Right lobe of liver (tissue), 4 donors: ENCODE measurements around the gene KRTAP9-2.

Experiments used
- POLR2A ChIP-seq: fragments of 450-650 bp; IDR thresholded peaks from one replicate; pipeline ENCODE4 v1.6.1; 2017; ENCODE audit warnings: antibody characterized with exemption, mild to moderate bottlenecking
- TF ChIP-seq, protein P1 (sequence below), 4 donors: fragments of 200-600 bp in 3 of 4; fragments of 450-650 bp in 1 of 4; IDR thresholded peaks; one replicate each; pipeline versions ENCODE4 v1.5.1 to v1.8.0; 2016 to 2022; ENCODE audit warnings: antibody characterized with exemption in 4 of 4, mild to moderate bottlenecking in 2 of 4
- donor health status: DM: no; HTN: no; CAD: no.
- donor health status: DM: no; HTN: no; CAD: no.
- donor health status: DM: no; HTN: yes; CAD: no.

DNA sequence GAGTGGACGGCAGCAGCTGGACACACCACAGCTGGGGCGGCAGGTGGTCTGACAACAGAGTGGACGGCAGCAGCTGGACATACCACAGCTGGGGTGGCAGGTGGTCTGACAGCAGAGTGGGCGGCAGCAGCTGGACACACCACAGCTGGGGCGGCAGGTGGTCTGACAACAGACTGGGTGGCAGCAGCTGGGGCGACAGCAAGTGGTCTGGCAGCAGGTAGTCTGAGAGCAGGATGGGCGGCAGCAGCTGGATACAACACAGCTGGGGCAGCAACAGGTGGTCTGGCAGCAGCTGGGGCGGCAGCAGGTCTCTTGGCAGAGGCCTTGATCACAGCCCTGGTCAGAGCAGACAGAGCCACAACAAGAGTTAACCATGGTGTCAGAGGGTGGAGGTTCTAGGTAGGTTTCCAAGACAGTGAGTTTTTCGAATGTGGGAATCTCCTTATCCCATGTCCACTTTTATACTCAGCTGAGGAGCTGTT is 41.9 kb upstream of the KRTAP9-2 start, which contains the start of gene KRTAP4-1:
- TF ChIP-seq, protein P1, sequence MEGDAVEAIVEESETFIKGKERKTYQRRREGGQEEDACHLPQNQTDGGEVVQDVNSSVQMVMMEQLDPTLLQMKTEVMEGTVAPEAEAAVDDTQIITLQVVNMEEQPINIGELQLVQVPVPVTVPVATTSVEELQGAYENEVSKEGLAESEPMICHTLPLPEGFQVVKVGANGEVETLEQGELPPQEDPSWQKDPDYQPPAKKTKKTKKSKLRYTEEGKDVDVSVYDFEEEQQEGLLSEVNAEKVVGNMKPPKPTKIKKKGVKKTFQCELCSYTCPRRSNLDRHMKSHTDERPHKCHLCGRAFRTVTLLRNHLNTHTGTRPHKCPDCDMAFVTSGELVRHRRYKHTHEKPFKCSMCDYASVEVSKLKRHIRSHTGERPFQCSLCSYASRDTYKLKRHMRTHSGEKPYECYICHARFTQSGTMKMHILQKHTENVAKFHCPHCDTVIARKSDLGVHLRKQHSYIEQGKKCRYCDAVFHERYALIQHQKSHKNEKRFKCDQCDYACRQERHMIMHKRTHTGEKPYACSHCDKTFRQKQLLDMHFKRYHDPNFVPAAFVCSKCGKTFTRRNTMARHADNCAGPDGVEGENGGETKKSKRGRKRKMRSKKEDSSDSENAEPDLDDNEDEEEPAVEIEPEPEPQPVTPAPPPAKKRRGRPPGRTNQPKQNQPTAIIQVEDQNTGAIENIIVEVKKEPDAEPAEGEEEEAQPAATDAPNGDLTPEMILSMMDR (IDR thresholded peaks at IDR 0.05), result no peak
- no peak for TF ChIP-seq POLR2A
